T-helper 1 cell treated with Interleukin-12 subunit alpha and Interleukin-12 subunit beta and Interleukin-4 antibody, amounts not matched to agents 30 ng/mL and 1 ng/mL, for 36 hours (primary cell): ENCODE data around the gene POU5F1. TPM values are rescaled to one million over a fixed set of nuclear protein-coding genes. Genes with fewer than 3 reads are reported as not detected.

Source experiments
- intact Hi-C: fragments of 100-400 bp; cut with micrococcal nuclease; formaldehyde crosslinking; loops from one replicate; pipeline ENCODE4 v1.15.1; 2024
- total RNA-seq: library from RNA; stranded (reverse); gene quantifications from 2 replicates; pipeline ENCODE4 v1.2.3, GENCODE V29; 2022

The POU5F1 gene
- total RNA-seq, 1 donor from 2014 or later: not detected

DNA sequence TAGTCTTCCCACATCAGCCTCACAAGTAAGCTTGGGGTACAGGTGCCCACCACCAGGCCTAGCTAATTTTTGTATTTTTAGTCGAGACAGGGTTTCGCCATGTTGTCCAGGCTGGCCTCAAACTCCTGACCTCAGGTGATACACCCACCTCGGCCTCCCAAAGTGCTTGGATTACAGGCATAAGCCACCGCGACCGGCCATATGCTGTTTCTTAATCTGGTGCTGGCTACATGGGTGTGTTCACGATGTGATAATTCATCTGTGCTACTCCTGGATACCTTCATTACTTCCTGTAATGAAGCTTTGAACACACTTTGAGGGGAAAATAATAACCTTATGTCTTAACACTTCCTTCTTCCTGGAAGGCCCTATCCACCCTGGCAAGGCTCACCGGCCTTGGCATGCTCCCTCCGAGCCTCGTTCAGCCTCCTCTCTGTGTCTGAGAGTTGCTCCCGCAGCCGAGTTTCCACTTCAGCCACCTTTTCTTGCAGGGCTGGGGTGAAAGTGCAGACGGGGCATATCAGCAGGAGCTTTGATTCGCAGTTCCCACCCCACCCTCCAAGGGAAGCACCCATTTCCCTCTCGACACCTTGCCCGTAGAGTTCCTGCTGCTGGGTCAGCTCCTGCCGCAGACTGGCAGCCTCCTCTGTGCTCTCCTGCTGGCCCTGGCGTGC is 26.0 kb downstream of the POU5F1 start:
- intact Hi-C loops: no loop called here

GRCh38 chr6:31143148-31143547 is 27.3 kb downstream of the POU5F1 start:
- intact Hi-C loops: no loop called here

DNA sequence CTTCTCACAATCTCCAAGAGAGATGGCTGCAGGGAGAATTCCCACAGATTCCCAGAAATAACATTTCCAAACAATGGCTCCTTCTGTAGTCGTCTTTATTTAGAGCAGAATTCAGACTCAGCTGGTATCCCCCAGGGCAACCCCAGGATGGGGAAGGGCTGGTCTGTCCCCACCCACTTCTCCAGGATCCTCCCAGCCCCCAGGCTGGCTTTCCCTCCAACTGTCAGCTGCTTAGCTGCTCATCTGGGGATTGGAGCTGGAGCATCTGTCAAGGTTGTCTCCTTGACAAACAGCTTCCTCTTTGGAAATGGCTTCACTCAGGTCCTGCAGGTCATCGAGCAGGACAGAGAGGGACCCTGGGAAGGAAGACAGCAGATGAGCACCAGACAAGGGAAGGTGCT is 28.1 kb downstream of the POU5F1 start:
- intact Hi-C loops: no loop called here

DNA sequence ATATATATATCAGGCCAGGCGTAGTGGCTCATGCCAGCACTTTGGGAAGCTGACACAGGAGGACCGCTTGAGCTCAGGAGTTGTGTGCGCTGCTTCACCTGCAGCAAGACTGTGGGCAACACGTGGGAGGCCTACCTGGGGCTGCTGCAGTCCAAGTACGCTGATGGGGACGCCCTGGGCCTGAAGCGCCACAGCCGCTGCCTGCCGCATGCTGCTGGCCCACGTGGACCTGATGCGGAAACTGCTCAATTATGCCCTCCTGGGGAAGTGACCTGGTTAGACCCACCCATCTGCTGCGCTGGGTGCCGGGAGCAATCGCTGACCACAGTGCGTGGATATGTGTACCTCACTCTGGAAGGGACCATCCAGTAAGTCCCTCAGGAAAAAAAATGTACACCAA is 29.8 kb downstream of the POU5F1 start:
- intact Hi-C loops: no loop called here

DNA sequence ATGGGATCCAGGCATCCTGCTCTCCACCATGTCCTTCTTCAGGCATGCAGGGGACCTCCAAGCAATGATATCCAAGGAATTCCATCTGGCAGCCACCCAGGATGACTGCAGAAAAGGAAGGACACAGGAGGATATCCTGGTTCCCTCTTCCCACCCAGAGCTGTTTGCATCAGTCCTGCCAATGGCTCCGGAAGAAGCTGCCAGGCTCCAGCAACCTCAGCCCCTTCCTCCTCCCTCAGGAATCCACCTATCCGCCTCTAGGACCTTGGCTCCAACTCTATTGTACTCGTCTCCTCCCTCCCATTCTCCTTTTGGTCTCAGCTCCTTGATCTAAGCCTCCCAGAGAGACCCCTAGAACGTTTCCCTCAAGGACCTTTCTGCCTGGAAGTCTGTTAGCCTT is 30.9 kb downstream of the POU5F1 start:
- intact Hi-C loops: no loop called here

DNA sequence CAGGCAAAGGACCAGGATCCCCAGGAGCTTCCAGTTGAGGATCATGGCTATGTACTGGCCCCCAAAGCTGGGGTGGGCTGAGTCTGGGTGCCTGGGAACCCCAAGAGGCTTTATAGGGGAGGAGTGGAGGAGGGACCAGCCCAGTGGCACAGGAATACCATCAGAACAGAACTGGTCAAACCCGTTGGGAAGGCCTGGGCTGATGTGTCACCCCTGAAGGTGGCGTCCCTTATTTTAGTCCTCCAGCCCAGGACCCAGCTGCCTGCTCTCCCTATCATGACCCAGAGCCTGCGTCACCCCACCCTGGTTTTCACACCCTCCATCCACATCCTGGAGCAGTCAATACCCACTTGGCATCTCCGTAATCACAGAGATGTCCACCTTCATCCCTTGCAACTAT is 31.5 kb downstream of the POU5F1 start, which contains the start of gene PSORS1C2:
PSORS1C2 (minus strand) TSS at position 85 of the 400 bp plus-strand sequence; CDS start at position 45, 40 bp downstream.
- intact Hi-C loops: no loop called here

- intact Hi-C loops: no loop called here
Observed at GRCh38 chr6:31135710-31136109, 34.8 kb downstream of the POU5F1 start.

DNA sequence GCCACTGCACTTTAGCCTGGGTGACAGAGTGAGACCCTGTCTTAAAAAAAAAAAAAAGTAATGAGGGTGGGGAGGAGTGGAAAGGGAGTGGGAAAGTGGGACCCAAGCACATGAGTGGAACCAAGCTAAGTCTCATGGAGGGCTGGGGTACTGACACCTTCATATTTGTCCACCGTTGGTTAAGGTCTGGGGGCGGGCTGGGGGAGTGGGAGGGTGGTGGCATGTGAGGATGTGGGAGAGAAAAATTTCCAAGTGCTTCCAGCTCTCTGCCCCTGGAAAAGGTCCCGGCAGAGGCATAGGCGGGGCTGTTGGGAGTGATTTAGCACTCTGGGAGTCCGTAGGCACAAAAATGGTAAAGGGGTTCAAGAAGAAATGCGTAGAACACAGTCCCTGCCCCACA is 37.7 kb downstream of the POU5F1 start:
- intact Hi-C loops: no loop called here

- intact Hi-C loops: no loop called here
Observed at GRCh38 chr6:31131595-31131994, 38.9 kb downstream of the POU5F1 start.

- intact Hi-C loops: no loop called here
Observed at GRCh38 chr6:31130751-31131150, 39.7 kb downstream of the POU5F1 start.

DNA sequence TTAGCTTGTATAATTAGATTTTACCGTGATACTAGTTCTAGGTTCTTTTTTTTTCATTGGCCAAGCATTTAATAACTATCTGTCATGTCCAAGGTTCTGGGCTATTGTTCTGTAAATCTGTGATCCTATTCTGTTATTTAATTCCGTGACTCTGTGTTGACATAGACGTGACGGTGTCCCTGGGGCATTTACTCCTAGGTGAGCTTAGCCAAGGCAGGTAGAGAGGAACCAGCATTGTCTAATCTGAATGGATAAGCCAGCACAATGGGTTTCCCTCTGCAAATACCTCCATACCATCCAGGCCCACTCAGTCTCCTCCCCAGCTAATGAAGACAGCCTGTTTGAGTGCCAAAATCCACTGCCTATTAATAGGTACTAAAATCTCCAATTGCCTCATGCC is 41.4 kb downstream of the POU5F1 start:
- intact Hi-C loops: loop anchor here (2.0 kb wide), 1 partner anchor 64 kb away; no protein-coding TSS in a partner anchor

GRCh38 chr6:31128093-31128676 is 42.3 kb downstream of the POU5F1 start:
- intact Hi-C loops: loop anchor here (1.0 to 2.0 kb wide), 2 partner anchors 65 to 213 kb away; no protein-coding TSS in a partner anchor

DNA sequence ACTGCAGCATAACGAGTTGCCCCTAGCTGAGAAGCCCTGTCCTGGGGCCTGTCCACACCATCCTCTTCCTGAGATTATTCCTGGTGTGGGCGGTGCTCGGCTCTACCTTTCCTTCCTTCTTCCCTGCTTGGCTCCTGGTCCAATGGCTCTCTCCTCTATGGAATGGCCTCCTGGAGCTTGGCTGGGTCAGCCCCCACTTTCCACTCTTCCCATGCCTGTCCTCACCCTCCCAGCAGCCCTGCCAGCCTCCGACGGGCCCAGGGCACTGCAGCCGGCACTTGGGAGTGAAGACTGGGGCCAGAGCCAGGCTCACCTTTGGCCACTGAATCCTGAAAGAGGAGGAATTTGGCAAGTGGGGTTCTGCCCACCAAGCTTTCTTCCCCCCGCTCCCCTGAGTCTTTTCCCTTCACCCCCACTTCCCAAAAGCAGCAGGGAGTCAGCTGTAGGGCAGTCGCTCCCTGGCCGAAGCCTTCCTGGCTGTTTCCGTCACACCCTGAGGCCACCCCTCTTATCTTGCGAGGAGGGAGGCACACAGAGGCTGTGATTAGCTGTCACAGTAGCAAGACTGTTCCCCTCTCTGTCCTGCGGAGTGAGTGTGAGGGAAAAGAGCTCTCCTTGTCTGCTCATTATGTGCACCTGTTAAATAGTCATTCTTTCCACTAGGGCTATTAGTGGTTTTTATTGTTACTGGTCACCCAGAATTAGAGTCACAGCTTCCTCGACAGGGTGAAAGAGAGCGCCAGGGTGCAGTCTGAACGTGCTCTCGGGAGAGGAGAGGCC is 43.9 kb downstream of the POU5F1 start:
- intact Hi-C loops: no loop called here

GRCh38 chr6:31125586-31126363 is 44.7 kb downstream of the POU5F1 start:
- intact Hi-C loops: no loop called here

GRCh38 chr6:31125162-31125561 is 45.3 kb downstream of the POU5F1 start:
- intact Hi-C loops: no loop called here

GRCh38 chr6:31122791-31123706 is 47.4 kb downstream of the POU5F1 start:
- intact Hi-C loops: no loop called here

GRCh38 chr6:31121131-31121790 is 49.2 kb downstream of the POU5F1 start:
- intact Hi-C loops: no loop called here

GRCh38 chr6:31120151-31120915 is 50.1 kb downstream of the POU5F1 start, which contains the start of gene CDSN:
TSS of gene CDSN (minus strand) at chr6:31120446. CDS start at chr6:31120419, 27 bp downstream.
- intact Hi-C loops: no loop called here

- intact Hi-C loops: no loop called here
Observed at GRCh38 chr6:31118178-31118577, 52.3 kb downstream of the POU5F1 start.
